HUES6 (cell line): ENCODE measurements around the gene FEM1B.

Experiments
- H3K27ac ChIP-seq: 2 replicates; pipeline ENCODE4 v1.7.0; 2013; ENCODE audit warnings: low read depth, mild to moderate bottlenecking, low read length, inconsistent platforms
- H3K27me3 ChIP-seq: 2 replicates; pipeline ENCODE4 v1.6.1; 2013; ENCODE audit warnings: low read length; ENCODE audit not compliant: control insufficient read depth, insufficient read depth
- H3K36me3 ChIP-seq: 2 replicates; pipeline ENCODE4 v1.6.1; 2013; ENCODE audit warnings: low read length; ENCODE audit not compliant: control insufficient read depth, insufficient read depth
- H3K4me1 ChIP-seq: 2 replicates; pipeline ENCODE4 v1.6.1; 2013; ENCODE audit warnings: low read length; ENCODE audit not compliant: control insufficient read depth, insufficient read depth
- H3K4me3 ChIP-seq: 2 replicates; pipeline ENCODE4 v1.5.1; 2013; ENCODE audit warnings: low read depth, low read length
- H3K9ac ChIP-seq: one replicate; pipeline ENCODE4 v1.6.1; 2013; ENCODE audit warnings: mild to moderate bottlenecking, low read length
- H3K9me3 ChIP-seq: 2 replicates; pipeline ENCODE4 v1.6.1; 2013; ENCODE audit warnings: low read depth, low read length; ENCODE audit not compliant: control insufficient read depth, insufficient read depth

Gene FEM1B

DNA sequence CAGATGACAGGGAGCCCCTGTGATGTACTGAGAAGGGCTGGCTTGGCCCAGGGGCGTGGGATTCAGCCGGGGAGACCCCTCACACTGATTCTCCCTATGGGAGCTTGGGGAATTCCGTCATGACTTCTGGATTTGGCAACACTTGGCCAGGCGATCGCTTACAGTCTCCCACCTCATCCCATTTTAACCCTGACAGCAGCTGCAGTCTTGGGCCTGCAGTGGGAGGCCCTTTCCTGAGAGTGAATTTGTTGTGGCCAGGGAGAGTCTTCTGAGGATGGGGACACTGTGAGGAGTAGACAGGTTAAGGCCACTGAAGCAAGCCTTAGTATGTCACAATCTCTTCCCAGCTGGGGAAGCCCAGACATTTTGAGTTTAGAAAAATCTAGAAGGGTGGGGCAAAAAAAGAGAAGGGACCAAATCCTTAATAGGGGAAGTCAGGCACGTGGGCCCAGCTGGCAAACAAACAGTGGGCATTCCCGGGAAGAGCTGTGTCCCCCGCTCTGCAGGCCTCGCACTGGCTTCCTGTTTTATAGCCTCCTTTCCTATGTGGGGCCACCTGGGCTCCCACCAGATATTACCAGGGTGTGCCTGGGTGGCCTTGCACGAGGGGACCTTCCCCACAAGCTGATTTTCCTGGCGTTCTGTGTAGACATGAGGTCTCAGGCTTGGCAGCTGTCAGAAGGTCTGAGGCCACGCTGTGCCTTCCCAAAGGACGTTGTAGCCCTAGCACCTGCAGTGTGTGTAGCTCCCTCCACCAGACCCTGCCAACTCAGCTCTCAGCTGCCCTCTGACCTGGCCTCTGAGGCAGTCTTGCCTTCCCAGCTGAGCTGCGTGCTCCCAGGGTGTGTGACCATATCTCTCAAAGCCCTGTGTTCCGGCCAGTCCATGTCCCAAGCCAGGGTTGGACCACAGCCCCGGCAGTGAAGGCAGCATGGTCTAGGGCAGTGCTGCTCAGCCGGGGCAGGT is 64.5 kb downstream of the FEM1B start:
- Histone ChIP-seq H3K27me3 (no peaks in the 10 kb centered on the region), H3K9ac (no peak overlapping the region), H3K9me3 (no peaks in the 10 kb centered on the region), H3K27ac (no peak overlapping the region), H3K36me3 (no peaks in the 10 kb centered on the region), H3K4me3 (no peak overlapping the region), H3K4me1 (no peaks in the 10 kb centered on the region)

DNA sequence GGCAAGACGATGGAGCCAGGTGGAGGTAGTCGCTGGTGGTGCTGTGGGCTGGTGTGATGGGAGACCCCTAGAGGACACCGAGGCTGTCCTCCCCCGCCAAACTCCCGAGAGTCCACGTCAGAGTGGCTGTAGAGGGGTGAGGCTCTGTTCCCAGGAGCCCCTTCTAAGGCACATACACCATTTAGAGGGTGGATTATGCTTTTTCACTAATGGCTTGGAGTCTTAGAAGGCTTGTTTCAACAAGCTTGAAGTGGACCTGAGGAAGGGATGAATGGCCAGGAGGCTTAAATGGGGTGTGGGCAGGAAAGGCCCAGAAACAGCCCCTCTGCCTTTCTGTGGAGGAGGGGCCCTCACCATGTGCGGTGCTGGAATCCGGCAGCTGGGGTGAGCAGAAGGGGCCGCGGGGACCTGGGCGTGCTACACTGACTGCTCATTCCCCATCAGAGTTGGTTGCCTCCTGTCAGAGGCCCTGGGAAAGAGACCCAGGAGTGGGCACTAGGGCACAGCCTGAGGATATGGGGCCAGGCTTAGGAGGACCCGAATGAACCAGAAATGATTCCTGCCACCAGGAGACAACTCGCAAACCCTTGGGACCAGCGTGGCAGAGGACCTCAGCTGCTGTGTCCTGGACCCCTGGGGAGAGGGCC is 66.2 kb downstream of the FEM1B start:
- Histone ChIP-seq H3K36me3 (no peaks in the 10 kb centered on the region), H3K4me3 (no peak overlapping the region), H3K9me3 (no peaks in the 10 kb centered on the region), H3K9ac (no peak overlapping the region), H3K27me3 (no peaks in the 10 kb centered on the region), H3K27ac (no peak overlapping the region), H3K4me1 (no peaks in the 10 kb centered on the region)

DNA sequence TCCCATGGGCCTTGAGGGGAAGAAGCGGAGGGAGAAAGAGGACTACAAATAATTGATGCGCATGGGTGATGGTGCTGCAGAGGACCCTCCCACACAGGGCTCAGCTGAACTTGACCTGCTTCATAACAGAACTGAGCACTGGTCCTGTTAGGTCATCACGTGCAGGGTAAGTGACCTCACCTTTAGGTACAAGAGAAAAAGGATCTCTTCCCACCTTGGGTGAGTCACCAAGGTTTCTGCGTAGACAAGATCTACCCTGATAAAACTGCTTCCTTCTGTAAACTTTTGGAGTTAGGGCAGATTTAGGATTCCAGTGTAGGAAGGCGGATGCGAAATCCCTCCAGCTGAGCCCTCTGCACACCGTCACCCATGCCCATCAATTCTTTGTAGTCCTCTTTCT is 67.1 kb downstream of the FEM1B start:
- Histone ChIP-seq H3K36me3 (no peaks in the 10 kb centered on the region), H3K27me3 (no peaks in the 10 kb centered on the region), H3K9ac (no peak overlapping the region), H3K27ac (no peak overlapping the region), H3K4me1 (no peaks in the 10 kb centered on the region), H3K4me3 (no peak overlapping the region), H3K9me3 (no peaks in the 10 kb centered on the region)
